GM04504 (cell line): ENCODE measurements around the gene FOXR1.

Source experiments
- DNase-seq: peaks from one replicate; pipeline ENCODE4 v3.0.0-alpha.2; 2012; ENCODE audit warnings: low read depth

The FOXR1 gene

GRCh38 chr11:119026970-119027369 lies 55.4 kb downstream of the FOXR1 start:
- DNase-seq = no peak

GRCh38 chr11:119027561-119028345 lies 56.2 kb downstream of the FOXR1 start:
- DNase-seq = no peak

GRCh38 chr11:119028346-119029068 lies 56.9 kb downstream of the FOXR1 start:
- no peak for DNase-seq

- no peak for DNase-seq
Measured at GRCh38 chr11:119029069-119029339, 57.4 kb downstream of the FOXR1 start.

- no peak for DNase-seq
Measured at GRCh38 chr11:119029340-119030028, 57.9 kb downstream of the FOXR1 start.

- DNase-seq = no peak
Measured at GRCh38 chr11:119030029-119030328, 58.4 kb downstream of the FOXR1 start.

GRCh38 chr11:119030329-119031047 lies 58.9 kb downstream of the FOXR1 start, which contains the start of gene SLC37A4:
SLC37A4 (minus strand) TSS chr11:119030877.
- DNase-seq = peak; percentile 90
